Calu3 (cell line): ENCODE measurements around the gene MAK. TPM values are rescaled to one million over a fixed set of nuclear protein-coding genes. Genes with fewer than 3 reads are reported as not detected.
"Not testable (repeated sequence)": the region's sequence is repeated elsewhere in the genome, so short reads cannot be mapped to it uniquely, and the experiment has no call there.

Experiments used
- BruUV-seq: library from RNA; stranded (reverse); fragments of 400-500 nt; replicated peaks from 2 replicates; lab custom pipeline; 2021; lab: Mats Ljungman, UMichigan
- CTCF ChIA-PET: fragments of 300-600 bp; sonication (Branson Sonifier 250); formaldehyde crosslinking; loops from one replicate; lab custom pipeline; 2022; ENCODE audit warnings: antibody characterized with exemption; lab: Charles Lee
- DNase-seq: peaks from one replicate; pipeline ENCODE4 v3.0.0; 2022
- H3K27ac Mint-ChIP-seq: one replicate; pipeline ENCODE4 v1.8.0; 2022; ENCODE audit warnings: mixed read lengths; ENCODE audit not compliant: unreplicated experiment
- H3K27me3 Mint-ChIP-seq: one replicate; pipeline ENCODE4 v1.8.0; 2022; ENCODE audit warnings: mixed read lengths; ENCODE audit not compliant: unreplicated experiment
- H3K36me3 Mint-ChIP-seq: one replicate; pipeline ENCODE4 v1.8.0; 2022; ENCODE audit warnings: mild to moderate bottlenecking, moderate library complexity, mixed read lengths; ENCODE audit not compliant: insufficient read depth, unreplicated experiment
- H3K4me1 Mint-ChIP-seq: one replicate; pipeline ENCODE4 v1.8.0; 2022; ENCODE audit warnings: mild to moderate bottlenecking, low read depth, mixed read lengths; ENCODE audit not compliant: unreplicated experiment
- H3K4me3 Mint-ChIP-seq: one replicate; pipeline ENCODE4 v1.8.0; 2022; ENCODE audit warnings: mild to moderate bottlenecking, low read depth, moderate library complexity, mixed read lengths; ENCODE audit not compliant: unreplicated experiment
- H3K9me3 Mint-ChIP-seq: one replicate; pipeline ENCODE4 v1.8.0; 2022; ENCODE audit warnings: low read depth, mixed read lengths; ENCODE audit not compliant: unreplicated experiment
- intact Hi-C: fragments of 100-400 bp; cut with micrococcal nuclease; formaldehyde crosslinking; loops from one replicate; pipeline ENCODE4 v1.10.0; 2022; ENCODE audit not compliant: unreplicated experiment
- total RNA-seq: library from RNA; stranded (reverse); gene quantifications from 2 replicates; pipeline ENCODE4 v1.2.3, GENCODE V29; 2022
- TF ChIP-seq, protein P1 (sequence below): fragments of 200-600 bp; IDR thresholded peaks from one replicate; pipeline ENCODE4 v1.8.0; 2022; ENCODE audit warnings: antibody characterized with exemption; ENCODE audit not compliant: unreplicated experiment

MAK gene
- total RNA-seq, 1 experiment from 2014 or later = 0.35 TPM

DNA sequence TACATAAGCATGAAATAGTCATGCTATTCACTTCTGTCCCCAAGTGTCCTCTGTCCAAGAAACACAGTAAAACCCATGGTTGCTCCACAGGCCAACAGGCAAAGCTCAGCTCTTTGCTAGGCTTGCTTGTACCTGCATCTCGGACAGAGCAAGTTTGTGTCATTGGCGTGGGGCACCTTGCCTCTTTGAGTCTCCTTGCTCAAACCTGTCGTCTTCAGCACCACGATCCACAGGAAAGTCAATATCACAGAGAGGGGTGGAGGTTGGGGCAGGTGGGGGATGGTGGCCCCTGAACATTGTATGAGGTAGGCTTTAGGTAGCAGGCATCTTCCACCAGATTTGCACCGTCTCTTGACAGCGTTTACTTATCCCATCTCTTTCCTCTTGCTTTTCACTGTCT lies 94.8 kb downstream of the MAK start:
- Mint-ChIP-seq H3K27ac (no peak overlapping the region), H3K36me3 (peaks cover 19% of the 10 kb centered on the region), H3K4me3 (no peak overlapping the region), H3K27me3 (no peaks in the 10 kb centered on the region), H3K4me1 (no peaks in the 10 kb centered on the region), H3K9me3 (no peaks in the 10 kb centered on the region)
- intact Hi-C loops = no loop called here
- CTCF ChIA-PET = no interaction called here
- no TSS peak for BruUV-seq
- no peak for DNase-seq
- TF ChIP-seq, protein P1, sequence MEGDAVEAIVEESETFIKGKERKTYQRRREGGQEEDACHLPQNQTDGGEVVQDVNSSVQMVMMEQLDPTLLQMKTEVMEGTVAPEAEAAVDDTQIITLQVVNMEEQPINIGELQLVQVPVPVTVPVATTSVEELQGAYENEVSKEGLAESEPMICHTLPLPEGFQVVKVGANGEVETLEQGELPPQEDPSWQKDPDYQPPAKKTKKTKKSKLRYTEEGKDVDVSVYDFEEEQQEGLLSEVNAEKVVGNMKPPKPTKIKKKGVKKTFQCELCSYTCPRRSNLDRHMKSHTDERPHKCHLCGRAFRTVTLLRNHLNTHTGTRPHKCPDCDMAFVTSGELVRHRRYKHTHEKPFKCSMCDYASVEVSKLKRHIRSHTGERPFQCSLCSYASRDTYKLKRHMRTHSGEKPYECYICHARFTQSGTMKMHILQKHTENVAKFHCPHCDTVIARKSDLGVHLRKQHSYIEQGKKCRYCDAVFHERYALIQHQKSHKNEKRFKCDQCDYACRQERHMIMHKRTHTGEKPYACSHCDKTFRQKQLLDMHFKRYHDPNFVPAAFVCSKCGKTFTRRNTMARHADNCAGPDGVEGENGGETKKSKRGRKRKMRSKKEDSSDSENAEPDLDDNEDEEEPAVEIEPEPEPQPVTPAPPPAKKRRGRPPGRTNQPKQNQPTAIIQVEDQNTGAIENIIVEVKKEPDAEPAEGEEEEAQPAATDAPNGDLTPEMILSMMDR = no peak

DNA sequence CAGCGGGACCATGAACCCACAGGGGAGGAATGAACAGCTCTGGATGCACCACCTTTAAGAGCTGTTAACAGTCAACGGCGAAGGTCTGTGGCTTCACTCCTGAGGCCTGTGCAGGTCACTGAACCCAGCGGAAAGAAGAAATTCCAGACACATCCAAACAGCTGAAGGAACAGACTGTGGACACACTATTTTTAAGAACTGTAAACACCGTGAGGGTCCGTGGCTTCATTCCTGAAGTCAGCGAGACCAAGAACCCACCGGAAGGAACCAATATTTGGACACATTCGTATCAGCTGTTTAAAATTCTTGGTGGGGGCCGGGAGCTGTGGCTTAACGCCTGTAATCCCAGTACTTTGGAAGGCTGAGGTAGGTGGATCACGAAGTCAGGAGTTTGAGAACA lies 96.1 kb downstream of the MAK start:
- Mint-ChIP-seq H3K9me3 (no peaks in the 10 kb centered on the region), H3K4me1 (no peaks in the 10 kb centered on the region), H3K27ac (no peak overlapping the region), H3K36me3 (peaks cover 8% of the 10 kb centered on the region), H3K4me3 (no peak overlapping the region), H3K27me3 (no peaks in the 10 kb centered on the region)
- intact Hi-C loops = no loop called here
- DNase-seq = no peak
- CTCF ChIA-PET = no interaction called here
- TF ChIP-seq, protein P1 = no peak
- no TSS peak for BruUV-seq

DNA sequence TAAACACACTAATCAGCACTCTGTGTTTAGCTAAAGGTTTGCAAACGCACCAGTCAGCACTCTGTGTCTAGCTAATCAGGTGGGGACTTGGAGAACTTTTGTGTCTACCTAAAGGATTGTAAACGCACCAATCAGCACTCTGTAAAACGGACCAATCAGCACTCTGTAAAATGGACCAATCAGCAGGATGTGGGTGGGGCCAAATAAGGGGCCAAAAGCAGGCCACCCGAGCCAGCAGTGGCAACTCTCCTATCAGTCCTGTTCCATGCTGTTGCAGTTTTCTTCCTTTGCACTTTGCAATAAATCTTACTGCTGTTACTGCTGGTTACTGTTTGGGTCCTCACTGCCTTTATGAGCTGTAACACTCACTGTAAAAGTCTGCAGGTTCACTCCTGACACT lies 96.7 kb downstream of the MAK start:
- CTCF ChIA-PET, H3K4me3 Mint-ChIP-seq, BruUV-seq, intact Hi-C loops, DNase-seq, H3K27ac Mint-ChIP-seq, H3K27me3 Mint-ChIP-seq, H3K4me1 Mint-ChIP-seq, H3K9me3 Mint-ChIP-seq, H3K36me3 Mint-ChIP-seq: not testable (repeated sequence)

GRCh38 chr6:10740061-10740460 lies 98.3 kb downstream of the MAK start:
- Mint-ChIP-seq H3K27ac (no peak overlapping the region), H3K4me3 (no peak overlapping the region), H3K36me3 (no peaks in the 10 kb centered on the region), H3K4me1 (no peaks in the 10 kb centered on the region), H3K9me3 (no peaks in the 10 kb centered on the region), H3K27me3 (no peaks in the 10 kb centered on the region)
- TF ChIP-seq, protein P1 = no peak
- BruUV-seq = no TSS peak
- intact Hi-C loops = no loop called here
- CTCF ChIA-PET = interaction anchor here (1.1 kb wide), 1 partner anchor 13 kb away, joined by 3 read pairs; no protein-coding TSS in a partner anchor
- no peak for DNase-seq

GRCh38 chr6:10736731-10737130 lies 101.6 kb downstream of the MAK start:
- no TSS peak for BruUV-seq
- no peaks in the 10 kb centered on the region for H3K27me3 Mint-ChIP-seq
- no peak overlapping the region for H3K4me3 Mint-ChIP-seq
- no peaks in the 10 kb centered on the region for H3K36me3 Mint-ChIP-seq
- H3K9me3 Mint-ChIP-seq = no peaks in the 10 kb centered on the region
- H3K27ac Mint-ChIP-seq = no peak overlapping the region
- TF ChIP-seq, protein P1 = no peak
- no peaks in the 10 kb centered on the region for H3K4me1 Mint-ChIP-seq
- CTCF ChIA-PET = interaction anchor here (0.7 kb wide), 1 partner anchor 102 kb away, joined by 3 read pairs; no protein-coding TSS in a partner anchor
- no peak for DNase-seq
- intact Hi-C loops = no loop called here
